B cell (primary cell): ENCODE data around the gene FLT1.

ENCODE experiments used
- CTCF ChIP-seq: fragments of 200-600 bp; IDR thresholded peaks from one replicate; pipeline ENCODE4 v1.8.0; 2022; ENCODE audit warnings: antibody characterized with exemption, mild to moderate bottlenecking
- EZH2 ChIP-seq: IDR thresholded peaks from 2 replicates; pipeline ENCODE4 v1.6.1; 2012; ENCODE audit warnings: borderline replicate concordance, low read depth, mild to moderate bottlenecking, moderate library complexity, low read length; ENCODE audit not compliant: insufficient read depth, poor library complexity, severe bottlenecking

GRCh38 chr13:28494778-28495537 lies at the start of gene FLT1:
- TF ChIP-seq CTCF (no peak), EZH2 (no peak)
